Measurements from ENCODE around the gene ANKRD29.

ANKRD29 gene

DNA sequence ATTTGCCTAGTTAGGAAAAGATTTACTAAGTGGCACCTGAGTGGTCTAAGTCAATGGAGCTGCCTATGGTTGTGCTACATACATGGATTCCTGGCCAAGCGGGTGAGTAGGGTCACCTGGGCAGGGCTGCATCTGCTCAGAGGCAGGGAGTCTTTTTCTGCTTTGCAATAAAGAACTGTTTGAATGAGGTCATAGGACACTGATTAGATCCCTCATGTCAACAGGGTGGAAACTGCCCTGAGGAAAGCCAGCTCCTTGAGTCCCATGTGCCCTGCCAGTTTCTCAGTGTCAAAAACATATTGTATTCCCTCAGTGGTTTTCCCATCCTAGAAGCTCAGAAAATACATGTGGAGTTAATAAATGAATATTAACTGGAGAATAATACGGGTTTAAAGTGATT, 31.1 kb upstream of the ANKRD29 start:
- Mint-ChIP-seq H3K36me3 (ENCODE audit: low read depth) (no peaks in the 10 kb centered on the region), H3K27ac (no peak overlapping the region), H3K4me1 (ENCODE audit: low read depth) (peaks cover 7% of the 10 kb centered on the region), H3K4me3 (no peak overlapping the region), H3K9me3 (no peaks in the 10 kb centered on the region), H3K27me3 (peaks cover 32% of the 10 kb centered on the region)

DNA sequence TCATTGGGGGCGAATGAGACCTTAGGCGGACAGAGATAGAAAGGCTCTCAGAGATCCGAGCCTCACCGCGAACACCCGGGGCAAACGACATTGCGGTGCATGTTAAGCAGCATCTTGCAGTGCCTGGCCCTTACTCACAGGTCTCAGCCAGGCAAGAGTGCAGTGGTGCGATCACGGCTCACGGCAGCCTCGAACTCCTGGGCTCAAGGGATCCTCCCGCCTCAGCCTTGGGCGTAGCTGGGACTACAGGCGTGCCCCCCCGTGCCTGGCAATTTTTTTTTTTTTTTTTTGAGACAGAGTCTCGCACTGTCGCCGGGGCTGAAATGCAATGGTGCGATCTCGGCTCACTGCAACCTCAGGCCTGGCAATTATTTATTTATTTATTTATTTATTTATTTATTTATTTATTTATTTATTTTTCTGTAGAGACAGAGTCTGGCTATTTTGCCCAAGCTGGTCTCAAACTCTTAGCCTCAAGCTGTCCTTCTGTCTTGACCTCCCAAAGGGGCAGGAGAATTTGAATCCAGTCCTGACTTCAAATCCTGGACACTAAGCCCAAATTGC, 27.9 kb upstream of the ANKRD29 start:
- Mint-ChIP-seq H3K9me3 (no peaks in the 10 kb centered on the region), H3K4me1 (ENCODE audit: low read depth) (peaks cover 10% of the 10 kb centered on the region), H3K27ac (no peak overlapping the region), H3K27me3 (peaks cover 52% of the 10 kb centered on the region), H3K4me3 (peak overlapping the region; percentile 41), H3K36me3 (ENCODE audit: low read depth) (no peaks in the 10 kb centered on the region)

DNA sequence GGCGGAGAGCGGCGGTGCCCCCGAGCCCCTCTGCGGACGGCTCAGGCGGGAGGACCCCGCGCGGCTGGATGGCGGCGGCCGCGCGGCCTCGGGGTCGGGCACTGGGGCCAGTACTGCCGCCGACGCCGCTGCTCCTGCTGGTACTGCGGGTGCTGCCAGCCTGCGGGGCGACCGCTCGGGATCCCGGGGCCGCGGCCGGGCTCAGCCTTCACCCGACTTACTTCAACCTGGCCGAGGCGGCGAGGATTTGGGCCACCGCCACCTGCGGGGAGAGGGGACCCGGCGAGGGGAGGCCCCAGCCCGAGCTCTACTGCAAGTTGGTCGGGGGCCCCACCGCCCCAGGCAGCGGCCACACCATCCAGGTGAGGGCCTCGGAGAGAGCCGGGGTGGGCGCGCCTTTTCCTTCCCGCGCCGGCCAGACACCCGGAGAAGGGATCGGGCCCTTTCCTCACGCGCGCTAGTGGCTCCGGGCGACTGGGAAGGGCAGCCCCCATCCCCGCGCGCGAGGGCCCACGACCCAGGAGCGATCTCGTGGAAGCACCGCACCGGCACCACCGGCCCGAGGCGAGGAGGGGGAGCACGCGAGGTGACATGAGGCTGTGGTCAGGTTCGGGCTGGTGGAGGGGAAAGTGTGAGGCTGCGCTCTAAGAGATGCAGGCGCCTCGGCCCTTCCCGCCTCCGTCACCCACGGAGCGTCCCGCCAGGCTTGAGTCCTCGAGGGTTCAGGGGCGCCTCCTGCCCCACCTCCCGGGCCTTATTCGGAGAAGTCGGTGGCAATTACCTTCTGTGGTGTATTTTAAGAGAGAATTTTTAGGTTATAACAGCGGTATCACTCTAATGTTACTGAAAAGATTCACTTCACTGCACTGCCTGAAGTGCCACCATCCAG, 27.1 kb upstream of the ANKRD29 start:
- Mint-ChIP-seq H3K4me1 (ENCODE audit: low read depth) (peaks cover 10% of the 10 kb centered on the region), H3K36me3 (ENCODE audit: low read depth) (no peaks in the 10 kb centered on the region), H3K4me3 (peak overlapping the region; percentile 41), H3K9me3 (no peaks in the 10 kb centered on the region), H3K27ac (no peak overlapping the region), H3K27me3 (peaks cover 56% of the 10 kb centered on the region)

DNA sequence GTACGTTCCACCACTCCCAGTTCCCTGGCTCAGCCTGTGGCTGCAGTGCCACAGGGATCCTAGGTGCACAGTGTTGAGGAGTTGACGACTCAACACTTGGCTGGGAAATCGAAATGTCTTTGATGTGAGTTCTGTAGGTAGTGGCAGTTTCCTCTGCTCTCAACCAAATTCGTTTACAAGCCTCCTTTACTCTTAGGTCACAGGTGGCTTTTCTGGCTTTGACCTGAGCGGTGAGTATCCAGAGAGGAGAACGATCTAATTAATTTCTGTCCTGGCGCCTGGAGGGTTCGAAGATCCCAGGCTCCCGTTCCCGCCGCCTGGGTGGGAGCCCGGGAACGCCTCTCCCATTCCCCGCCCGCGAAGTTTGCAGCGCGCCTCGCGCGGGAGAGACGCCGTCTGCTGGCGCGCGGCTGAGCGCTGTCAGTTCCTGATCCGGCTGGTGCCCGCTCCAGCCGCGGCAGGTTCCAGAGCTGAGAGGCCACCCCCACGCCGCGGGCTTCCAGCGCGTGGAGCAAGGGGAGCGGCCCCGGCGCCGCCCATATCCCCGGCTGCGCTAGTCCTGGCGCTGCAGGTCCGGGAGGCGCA, 26.4 kb upstream of the ANKRD29 start, which contains the start of gene LAMA3:
Gene LAMA3 (plus strand): TSS at position 423 of the 585 bp plus-strand sequence. CDS start 231 bp downstream, outside the sequence.
- peak within 1 kb of the TSS; percentile 65 for H3K4me3 Mint-ChIP-seq
- no peak within 1 kb of the TSS for H3K27ac Mint-ChIP-seq

DNA sequence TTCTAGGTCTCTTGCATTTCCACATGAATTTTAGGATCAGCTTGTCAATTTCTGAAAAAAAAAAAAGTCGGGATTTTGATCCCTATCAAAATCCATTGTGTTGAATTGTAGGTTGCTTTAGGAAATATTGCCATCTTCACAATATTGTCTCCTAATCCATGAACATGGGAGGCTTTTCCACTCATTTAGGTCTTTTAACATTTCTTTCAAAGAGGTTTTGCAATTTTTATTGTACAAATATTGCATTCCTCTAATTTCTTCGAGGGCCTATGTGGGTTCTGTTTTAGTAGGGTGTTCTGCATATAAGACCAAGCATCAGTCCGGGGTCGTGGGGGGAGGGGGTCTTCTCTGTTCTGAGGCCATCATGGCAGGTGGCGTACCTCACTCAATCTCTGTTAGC, 25.8 kb upstream of the ANKRD29 start:
- no peaks in the 10 kb centered on the region for H3K36me3 Mint-ChIP-seq (ENCODE audit: low read depth)
- peaks cover 45% of the 10 kb centered on the region for H3K27me3 Mint-ChIP-seq
- H3K27ac Mint-ChIP-seq = no peak overlapping the region
- H3K4me3 Mint-ChIP-seq = no peak overlapping the region
- H3K4me1 Mint-ChIP-seq (ENCODE audit: low read depth) = peaks cover 10% of the 10 kb centered on the region
- H3K9me3 Mint-ChIP-seq = no peaks in the 10 kb centered on the region

More for the DNA sequence above, 26.4 kb upstream of the ANKRD29 start, which contains the start of gene LAMA3:
- no peaks in the 10 kb centered on the region for H3K9me3 Mint-ChIP-seq
- H3K36me3 Mint-ChIP-seq (ENCODE audit: low read depth) = no peaks in the 10 kb centered on the region
- H3K27me3 Mint-ChIP-seq = peaks cover 50% of the 10 kb centered on the region
- peaks cover 10% of the 10 kb centered on the region for H3K4me1 Mint-ChIP-seq (ENCODE audit: low read depth)

DNA sequence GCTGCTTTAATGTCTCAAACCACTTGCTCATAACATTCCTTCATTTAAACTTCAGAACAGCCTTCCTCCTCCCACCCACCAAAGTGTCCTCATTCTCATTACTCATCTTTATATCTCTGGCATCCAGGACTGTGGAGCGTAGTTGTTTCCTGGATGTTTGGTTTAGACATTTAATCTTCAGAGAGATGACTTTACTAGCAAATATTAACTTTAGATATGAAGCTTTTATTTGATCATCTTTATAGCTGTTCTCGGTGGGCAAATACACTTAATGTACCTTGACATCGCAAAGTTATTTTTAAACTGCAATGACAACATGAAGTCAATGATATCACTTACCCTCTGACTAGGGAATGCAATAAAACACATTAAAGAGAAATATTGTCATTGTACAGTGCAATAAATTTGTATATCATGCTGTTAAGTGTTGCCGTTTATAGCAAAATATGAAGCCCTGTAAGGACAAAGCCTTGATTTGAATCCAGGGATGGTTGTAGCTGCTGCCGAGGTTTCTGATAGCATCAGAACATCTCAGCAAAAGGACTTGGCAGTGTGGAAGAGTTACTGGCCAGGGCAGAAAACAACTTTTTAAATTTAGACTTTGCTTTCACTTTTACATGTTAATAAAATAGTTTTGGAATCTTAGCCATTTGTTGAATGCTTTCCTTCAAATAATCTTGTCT, 21.9 kb upstream of the ANKRD29 start:
- H3K27ac Mint-ChIP-seq = no peak overlapping the region
- peaks cover 5% of the 10 kb centered on the region for H3K4me1 Mint-ChIP-seq (ENCODE audit: low read depth)
- no peak overlapping the region for H3K4me3 Mint-ChIP-seq
- H3K27me3 Mint-ChIP-seq = peaks cover 49% of the 10 kb centered on the region
- no peaks in the 10 kb centered on the region for H3K9me3 Mint-ChIP-seq
- no peaks in the 10 kb centered on the region for H3K36me3 Mint-ChIP-seq (ENCODE audit: low read depth)

DNA sequence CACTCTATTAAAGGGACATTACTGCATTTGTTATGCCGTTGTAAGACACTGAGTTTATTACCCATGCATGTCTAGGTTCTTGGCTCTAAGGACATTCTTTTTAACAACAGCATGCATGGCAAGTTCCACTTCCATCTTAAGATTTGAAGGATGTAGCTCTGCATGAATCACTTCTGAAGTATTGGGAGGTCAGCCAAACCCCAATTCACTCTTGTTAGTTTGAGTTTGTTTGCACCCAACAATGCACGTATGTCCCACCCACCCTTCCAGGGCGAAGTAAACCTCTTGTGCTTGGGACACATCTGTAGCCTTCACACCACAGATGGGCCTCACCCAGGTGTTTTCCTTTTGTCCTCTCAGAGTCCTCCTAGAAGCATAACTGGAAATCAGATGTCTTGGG, 21.0 kb upstream of the ANKRD29 start:
- Mint-ChIP-seq H3K27me3 (peaks cover 51% of the 10 kb centered on the region), H3K36me3 (ENCODE audit: low read depth) (no peaks in the 10 kb centered on the region), H3K27ac (no peak overlapping the region), H3K4me1 (ENCODE audit: low read depth) (peaks cover under 1% of the 10 kb centered on the region), H3K4me3 (no peak overlapping the region), H3K9me3 (no peaks in the 10 kb centered on the region)

DNA sequence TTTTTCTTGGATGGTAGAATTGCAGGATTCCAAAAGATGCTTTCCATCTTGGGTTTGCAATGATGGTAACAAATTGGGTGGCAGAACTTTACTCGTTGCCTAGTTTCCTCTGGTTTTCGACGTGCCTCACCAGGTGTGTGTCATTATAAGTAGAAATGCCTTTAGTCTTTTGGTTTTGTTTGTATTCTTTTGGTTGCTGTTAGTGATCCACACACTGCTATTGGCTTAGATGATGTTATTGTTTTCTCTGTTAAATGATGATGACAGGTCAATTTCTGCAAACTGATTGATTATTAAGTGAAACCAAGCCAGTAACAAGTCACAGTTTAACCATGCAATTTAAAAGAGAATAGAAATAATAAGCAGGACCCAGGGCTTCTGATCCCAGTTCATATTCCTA, 20.4 kb upstream of the ANKRD29 start:
- no peaks in the 10 kb centered on the region for H3K36me3 Mint-ChIP-seq (ENCODE audit: low read depth)
- H3K27me3 Mint-ChIP-seq = peaks cover 49% of the 10 kb centered on the region

DNA sequence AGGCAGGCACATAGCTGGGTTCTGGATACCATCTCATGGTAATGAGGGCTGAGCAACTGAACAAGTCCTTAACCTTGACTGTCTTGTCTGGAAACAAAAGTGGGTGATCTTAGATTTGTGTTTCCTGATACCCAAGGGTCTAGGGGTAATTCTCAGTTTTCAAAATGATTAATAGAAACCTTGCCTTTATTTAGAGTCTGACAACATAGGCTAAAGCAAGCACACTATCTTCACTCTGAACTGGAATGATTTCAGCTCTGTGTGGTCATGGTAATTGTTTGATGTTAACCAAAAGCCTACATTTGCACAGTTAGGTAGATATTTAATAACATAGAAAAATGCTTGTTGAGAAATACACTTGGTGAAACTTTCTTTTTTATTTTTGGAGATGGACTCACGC, 19.8 kb upstream of the ANKRD29 start:
- Mint-ChIP-seq H3K36me3 (ENCODE audit: low read depth) (no peaks in the 10 kb centered on the region), H3K27me3 (peaks cover 42% of the 10 kb centered on the region), H3K27ac (no peak overlapping the region), H3K4me3 (no peak overlapping the region), H3K4me1 (ENCODE audit: low read depth) (no peaks in the 10 kb centered on the region), H3K9me3 (no peaks in the 10 kb centered on the region)

More for the DNA sequence above, 20.4 kb upstream of the ANKRD29 start:
- Mint-ChIP-seq H3K27ac (no peak overlapping the region), H3K4me3 (no peak overlapping the region), H3K9me3 (no peaks in the 10 kb centered on the region), H3K4me1 (ENCODE audit: low read depth) (no peaks in the 10 kb centered on the region)

DNA sequence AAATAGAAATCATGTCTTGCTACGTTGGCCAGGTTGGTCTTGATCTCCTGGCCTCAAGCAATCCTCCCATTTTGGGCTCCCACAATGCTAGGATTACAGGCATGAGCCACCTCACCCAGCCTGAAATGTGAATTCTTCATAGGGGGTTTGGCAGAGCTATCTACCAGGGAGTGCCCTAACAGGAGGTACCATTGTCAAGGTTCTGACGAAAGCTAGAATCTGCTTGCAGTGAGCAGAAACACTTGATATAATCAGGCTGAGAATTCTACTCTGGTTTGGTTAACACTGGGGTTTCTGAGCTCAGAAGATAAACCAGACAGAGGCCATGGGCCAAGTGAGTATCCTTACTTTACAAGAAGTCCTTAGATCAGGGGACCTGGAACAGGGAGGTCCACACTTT, 19.3 kb upstream of the ANKRD29 start:
- no peaks in the 10 kb centered on the region for H3K36me3 Mint-ChIP-seq (ENCODE audit: low read depth)
- no peaks in the 10 kb centered on the region for H3K9me3 Mint-ChIP-seq
- H3K27me3 Mint-ChIP-seq = peaks cover 38% of the 10 kb centered on the region
- no peaks in the 10 kb centered on the region for H3K4me1 Mint-ChIP-seq (ENCODE audit: low read depth)
- H3K4me3 Mint-ChIP-seq = no peak overlapping the region
- H3K27ac Mint-ChIP-seq = no peak overlapping the region

DNA sequence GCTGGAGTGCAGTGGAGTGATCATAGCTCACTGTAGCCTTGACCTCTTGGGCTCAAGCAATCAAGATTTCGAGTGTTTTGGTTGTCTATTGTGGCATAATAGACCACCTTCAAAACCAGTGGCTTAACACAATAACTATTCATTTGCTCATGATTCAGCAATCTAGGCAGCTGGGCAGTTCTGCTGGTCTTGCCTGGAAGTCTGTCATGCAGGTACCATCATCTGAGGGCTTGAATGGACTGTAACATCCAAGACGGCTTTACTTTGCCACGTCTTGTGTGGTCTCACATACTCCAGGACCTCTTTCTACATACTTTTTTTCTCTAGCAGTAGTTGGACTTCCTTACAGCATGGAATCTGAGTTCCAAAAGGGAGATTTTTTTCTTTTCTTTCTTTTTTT, 13.2 kb upstream of the ANKRD29 start:
- Mint-ChIP-seq H3K4me3 (no peak overlapping the region), H3K9me3 (no peaks in the 10 kb centered on the region)

DNA sequence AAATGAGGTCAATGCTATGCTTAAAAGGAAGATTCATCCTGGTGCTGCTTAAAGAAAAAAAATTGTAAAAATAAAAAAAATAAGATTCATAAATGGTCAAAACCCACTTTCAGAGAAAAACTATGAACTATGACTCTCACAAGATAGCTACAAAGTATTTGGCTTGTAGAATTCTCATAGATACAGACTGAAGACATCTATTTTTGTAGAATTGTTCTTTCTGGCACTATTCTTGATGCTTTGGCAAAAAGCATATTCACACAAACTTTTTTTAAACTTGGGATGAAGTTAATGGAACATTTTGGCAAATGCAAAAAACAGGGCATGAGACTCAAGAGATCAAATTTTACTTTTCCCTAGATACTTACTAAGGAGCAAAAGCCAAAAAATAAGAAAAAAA, 12.5 kb upstream of the ANKRD29 start:
- peaks cover 12% of the 10 kb centered on the region for H3K4me1 Mint-ChIP-seq (ENCODE audit: low read depth)
- H3K27ac Mint-ChIP-seq = no peak overlapping the region
- H3K9me3 Mint-ChIP-seq = no peaks in the 10 kb centered on the region
- H3K36me3 Mint-ChIP-seq (ENCODE audit: low read depth) = no peaks in the 10 kb centered on the region
- peaks cover 15% of the 10 kb centered on the region for H3K27me3 Mint-ChIP-seq
- no peak overlapping the region for H3K4me3 Mint-ChIP-seq

More for the DNA sequence above, 13.2 kb upstream of the ANKRD29 start:
- Mint-ChIP-seq H3K27me3 (peaks cover 21% of the 10 kb centered on the region), H3K36me3 (ENCODE audit: low read depth) (no peaks in the 10 kb centered on the region), H3K27ac (no peak overlapping the region), H3K4me1 (ENCODE audit: low read depth) (peaks cover 12% of the 10 kb centered on the region)

DNA sequence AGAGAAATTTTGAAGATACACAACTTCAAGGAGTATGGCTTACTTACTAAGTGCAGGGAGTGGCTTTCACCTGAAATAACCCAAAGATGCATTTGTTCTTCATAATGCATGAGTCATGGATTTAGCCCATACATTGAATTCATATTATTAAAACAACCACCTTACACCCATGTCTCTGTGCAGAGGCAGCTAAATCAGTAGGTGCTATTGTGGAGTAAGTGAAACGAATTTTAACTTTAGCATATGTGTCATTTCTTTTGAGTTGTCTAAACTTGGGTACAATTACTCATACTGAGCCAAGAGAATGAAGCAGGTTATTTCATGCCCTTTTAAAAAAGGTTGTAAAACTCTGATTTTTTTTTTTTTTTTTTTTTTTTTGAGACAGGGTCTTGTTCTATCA, 11.0 kb upstream of the ANKRD29 start:
- Mint-ChIP-seq H3K4me1 (ENCODE audit: low read depth) (peaks cover 12% of the 10 kb centered on the region), H3K9me3 (no peaks in the 10 kb centered on the region), H3K4me3 (no peak overlapping the region), H3K27ac (no peak overlapping the region), H3K27me3 (peaks cover 7% of the 10 kb centered on the region), H3K36me3 (ENCODE audit: low read depth) (no peaks in the 10 kb centered on the region)

DNA sequence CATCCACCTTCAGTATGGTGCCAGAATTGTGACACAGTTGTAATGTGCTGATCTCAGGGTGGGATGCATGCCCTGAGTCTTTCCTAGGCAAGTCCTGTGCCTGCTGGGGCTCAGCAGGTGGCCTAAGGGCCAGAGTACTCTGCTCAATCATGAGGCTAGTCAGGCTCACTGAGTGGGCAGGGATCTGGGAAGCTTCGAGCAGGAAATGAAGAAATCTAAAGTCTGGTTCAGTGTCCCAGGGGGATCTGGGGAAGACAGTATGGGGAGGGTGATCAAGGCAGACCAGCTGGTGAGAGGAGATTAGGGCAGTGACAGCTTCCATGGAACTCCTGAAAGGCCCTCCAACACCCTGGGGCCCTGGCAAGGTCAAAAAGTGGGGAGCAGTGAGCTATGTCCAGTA, 8.9 kb upstream of the ANKRD29 start:
- Mint-ChIP-seq H3K4me3 (no peak overlapping the region), H3K27ac (no peak overlapping the region), H3K36me3 (ENCODE audit: low read depth) (no peaks in the 10 kb centered on the region), H3K27me3 (peaks cover 7% of the 10 kb centered on the region), H3K9me3 (no peaks in the 10 kb centered on the region), H3K4me1 (ENCODE audit: low read depth) (peaks cover 12% of the 10 kb centered on the region)

Data from stimulated activated naive CD8-positive, alpha-beta T cell treated with anti-CD3 and anti-CD28 coated beads, Interleukin-15, Interleukin-2, amounts not matched to agents 100 ng/mL and 50 ng/mL, for 24 hours (primary cell).